Measurements from ENCODE around the gene FETUB.

The FETUB gene

DNA sequence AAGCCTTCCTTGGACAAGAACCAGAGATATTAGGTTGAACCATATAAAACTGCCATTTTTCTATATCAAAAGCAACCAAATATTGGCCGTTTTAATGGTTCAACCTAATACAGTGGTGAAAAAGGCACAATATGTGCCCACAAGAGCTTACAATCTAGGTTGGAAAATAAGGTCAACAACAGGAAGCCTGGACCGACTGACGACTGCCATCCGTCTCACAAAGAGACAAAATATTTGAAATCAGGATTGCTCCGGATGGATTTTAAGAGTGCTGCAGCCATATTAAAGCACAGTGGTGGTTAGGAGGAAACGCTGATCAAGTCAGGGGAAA is 26.0 kb upstream of the FETUB start:
- DNase-seq (ENCODE audit: low read depth), result no peak
- TF ChIP-seq, protein P1, sequence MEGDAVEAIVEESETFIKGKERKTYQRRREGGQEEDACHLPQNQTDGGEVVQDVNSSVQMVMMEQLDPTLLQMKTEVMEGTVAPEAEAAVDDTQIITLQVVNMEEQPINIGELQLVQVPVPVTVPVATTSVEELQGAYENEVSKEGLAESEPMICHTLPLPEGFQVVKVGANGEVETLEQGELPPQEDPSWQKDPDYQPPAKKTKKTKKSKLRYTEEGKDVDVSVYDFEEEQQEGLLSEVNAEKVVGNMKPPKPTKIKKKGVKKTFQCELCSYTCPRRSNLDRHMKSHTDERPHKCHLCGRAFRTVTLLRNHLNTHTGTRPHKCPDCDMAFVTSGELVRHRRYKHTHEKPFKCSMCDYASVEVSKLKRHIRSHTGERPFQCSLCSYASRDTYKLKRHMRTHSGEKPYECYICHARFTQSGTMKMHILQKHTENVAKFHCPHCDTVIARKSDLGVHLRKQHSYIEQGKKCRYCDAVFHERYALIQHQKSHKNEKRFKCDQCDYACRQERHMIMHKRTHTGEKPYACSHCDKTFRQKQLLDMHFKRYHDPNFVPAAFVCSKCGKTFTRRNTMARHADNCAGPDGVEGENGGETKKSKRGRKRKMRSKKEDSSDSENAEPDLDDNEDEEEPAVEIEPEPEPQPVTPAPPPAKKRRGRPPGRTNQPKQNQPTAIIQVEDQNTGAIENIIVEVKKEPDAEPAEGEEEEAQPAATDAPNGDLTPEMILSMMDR (conservative IDR thresholded peaks at IDR 0.05; ENCODE audit: low read depth, low read length), result no peak
- no peak overlapping the region for H3K4me3 ChIP-seq (ENCODE audit: low read depth, low read length)

DNA sequence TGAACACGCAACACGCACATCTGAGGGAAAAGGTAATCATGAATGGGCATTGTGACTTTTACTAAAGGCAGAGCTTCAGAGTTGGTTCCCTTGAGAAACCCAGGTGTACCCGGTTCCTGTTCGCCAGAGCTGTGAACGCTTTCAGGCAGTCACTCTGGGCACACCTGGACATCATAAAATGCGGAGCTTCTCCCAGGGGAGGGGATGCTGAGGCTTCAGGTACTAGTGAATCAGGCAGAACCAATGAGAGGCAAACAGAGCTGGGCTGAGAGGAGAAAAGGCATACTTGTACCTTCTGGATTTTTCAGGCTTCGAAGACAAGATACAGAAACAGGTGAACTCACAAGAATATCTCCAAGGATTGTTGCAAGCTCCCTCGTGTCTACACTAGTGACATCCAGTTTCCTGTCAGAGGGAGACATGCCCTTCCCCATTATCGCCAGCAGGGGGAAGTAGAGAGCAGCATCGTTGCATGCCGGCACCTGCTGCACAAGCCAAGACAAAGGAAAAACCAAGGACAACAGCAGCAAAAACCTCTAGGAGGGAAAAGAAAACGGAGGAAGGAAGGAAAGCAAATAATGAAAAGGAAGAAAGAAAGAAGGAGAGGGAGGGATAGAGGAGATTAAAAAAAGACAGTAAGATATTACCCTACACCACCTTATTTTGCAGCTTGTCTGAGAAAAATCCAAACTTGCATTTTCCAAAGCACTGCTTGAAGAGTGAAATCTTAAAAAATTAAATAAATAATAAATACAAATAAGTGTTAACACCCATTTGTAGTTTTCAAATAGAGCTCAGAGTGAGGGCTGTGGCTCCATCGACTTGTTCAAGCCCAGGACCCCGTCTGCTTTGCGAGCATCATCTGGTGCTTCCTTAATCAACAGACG is 25.4 kb upstream of the FETUB start:
- DNase-seq (ENCODE audit: low read depth), result peak; percentile 81

DNA sequence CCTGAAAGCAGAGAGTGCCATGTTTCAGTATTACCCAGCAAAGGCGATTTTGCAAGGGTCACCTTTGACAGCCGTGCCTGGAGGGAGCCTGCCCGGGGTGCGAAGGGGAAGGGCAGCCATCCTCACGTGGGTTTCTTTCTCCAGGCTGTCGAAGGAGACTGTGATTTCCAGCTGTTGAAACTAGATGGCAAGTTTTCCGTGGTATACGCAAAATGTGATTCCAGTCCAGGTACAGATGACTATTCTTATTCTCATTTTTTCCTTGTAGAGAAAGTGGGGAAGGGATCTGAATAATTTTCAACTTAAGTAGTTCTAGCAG is 23.9 kb upstream of the FETUB start:
- DNase-seq (ENCODE audit: low read depth), result no peak
- TF ChIP-seq, protein P1 (conservative IDR thresholded peaks at IDR 0.05; ENCODE audit: low read depth, low read length), result no peak
- no peak overlapping the region for H3K4me3 ChIP-seq (ENCODE audit: low read depth, low read length)

More for the DNA sequence above, 25.4 kb upstream of the FETUB start:
- TF ChIP-seq, protein P1 (conservative IDR thresholded peaks at IDR 0.05; ENCODE audit: low read depth, low read length), result peak; percentile 98
- no peak overlapping the region for H3K4me3 ChIP-seq (ENCODE audit: low read depth, low read length)

DNA sequence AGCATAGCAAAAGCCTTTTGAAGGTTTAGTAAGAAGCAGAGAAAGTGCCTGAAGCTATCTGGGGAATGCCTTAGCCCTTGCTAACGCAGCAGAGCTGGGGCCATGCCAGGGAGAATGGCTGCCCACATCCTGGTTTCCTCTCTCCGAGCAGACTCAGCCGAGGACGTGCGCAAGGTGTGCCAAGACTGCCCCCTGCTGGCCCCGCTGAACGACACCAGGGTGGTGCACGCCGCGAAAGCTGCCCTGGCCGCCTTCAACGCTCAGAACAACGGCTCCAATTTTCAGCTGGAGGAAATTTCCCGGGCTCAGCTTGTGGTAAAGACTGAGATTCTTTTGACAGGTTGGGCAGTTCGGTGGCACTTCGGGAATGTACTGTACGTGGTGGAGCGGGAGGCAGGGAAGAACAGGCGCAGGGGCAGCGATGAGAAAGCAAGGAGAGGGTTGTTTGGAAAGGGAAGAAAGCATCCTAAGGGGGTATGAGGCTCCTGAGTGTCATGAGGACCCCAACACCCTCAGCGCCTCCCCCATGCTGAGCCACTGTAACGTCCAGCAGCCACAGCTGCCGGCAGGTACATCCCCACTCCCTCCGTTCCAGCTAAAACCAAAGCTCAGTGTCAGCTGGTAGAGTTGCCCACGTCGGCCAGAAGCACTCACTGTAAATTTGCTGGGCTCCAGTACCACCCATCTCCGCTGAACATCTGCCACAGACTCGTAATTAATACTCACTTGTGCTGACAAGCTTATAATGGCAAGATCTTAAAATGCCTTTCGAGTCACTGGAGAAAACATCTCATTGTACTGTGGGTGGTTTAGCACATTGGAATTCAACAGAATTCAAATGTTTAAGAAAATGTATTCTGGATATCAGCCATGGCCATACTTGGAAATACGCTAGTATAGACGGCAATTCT is 22.9 kb upstream of the FETUB start:
- TF ChIP-seq, protein P1 (conservative IDR thresholded peaks at IDR 0.05; ENCODE audit: low read depth, low read length), result peak; percentile 92
- peak; percentile 97 for DNase-seq (ENCODE audit: low read depth)
- H3K4me3 ChIP-seq (ENCODE audit: low read depth, low read length), result peak overlapping the region; percentile 21

DNA sequence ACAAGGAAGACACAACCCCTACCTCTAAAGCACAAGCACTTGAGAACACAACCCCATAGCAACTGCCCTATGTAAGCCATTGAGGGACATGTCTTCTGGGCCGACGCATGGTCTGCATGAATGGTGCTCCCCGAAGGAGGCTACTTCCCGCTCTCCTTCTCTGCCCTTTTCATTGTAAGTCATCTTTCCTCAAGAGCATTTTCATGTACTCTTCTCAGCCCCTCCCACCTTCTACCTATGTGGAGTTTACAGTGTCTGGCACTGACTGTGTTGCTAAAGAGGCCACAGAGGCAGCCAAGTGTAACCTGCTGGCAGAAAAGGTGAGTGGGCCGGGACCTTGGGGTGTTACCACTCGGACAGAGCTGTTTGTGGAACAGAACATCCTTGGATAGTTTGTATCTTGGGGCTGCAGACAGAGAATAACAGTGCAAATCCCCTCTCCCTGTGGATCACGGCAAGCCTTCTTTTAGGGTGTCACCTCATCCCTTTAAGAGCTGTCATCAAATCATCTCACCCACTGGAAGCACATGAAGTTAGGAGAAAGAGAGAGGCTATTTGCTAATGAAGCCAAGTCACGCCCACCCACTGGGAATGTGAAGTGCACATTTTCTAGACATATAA is 21.8 kb upstream of the FETUB start:
- no peak overlapping the region for H3K4me3 ChIP-seq (ENCODE audit: low read depth, low read length)
- no peak for DNase-seq (ENCODE audit: low read depth)
- TF ChIP-seq, protein P1 (conservative IDR thresholded peaks at IDR 0.05; ENCODE audit: low read depth, low read length), result no peak

DNA sequence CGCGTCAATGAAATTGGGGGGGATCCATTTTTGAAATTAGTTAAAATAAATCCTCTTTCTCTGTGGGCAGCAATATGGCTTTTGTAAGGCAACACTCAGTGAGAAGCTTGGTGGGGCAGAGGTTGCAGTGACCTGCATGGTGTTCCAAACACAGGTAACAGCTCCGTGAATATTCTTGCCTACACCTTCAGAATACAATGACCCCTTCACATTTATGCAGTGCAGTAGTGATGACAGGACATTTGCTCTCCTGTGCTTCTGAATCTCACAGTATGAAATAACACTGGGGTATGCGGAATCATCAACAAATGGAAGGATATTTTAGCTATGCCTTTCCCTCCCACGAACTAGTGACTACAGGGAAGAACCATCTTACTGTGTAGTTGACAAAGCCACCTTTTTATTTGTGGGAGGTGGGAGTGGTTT is 20.4 kb upstream of the FETUB start:
- no peak for DNase-seq (ENCODE audit: low read depth)
- TF ChIP-seq, protein P1 (conservative IDR thresholded peaks at IDR 0.05; ENCODE audit: low read depth, low read length), result no peak

More for the DNA sequence above, 20.4 kb upstream of the FETUB start:
- no peak overlapping the region for H3K4me3 ChIP-seq (ENCODE audit: low read depth, low read length)

All from choroid plexus epithelial cell (primary cell).